ENCODE data around the gene CRY2.

GRCh38 chr11:45926001-45926401 lies 78.7 kb downstream of the CRY2 start:
- TF ChIP-seq CTCF (IDR thresholded peaks at IDR 0.05) (no peak), POLR2A (IDR thresholded peaks at IDR 0.05) (no peak), EP300 (IDR thresholded peaks at IDR 0.05) (no peak), POLR2AphosphoS5 (IDR thresholded peaks at IDR 0.05) (no peak)
